IMR-90 (cell line): ENCODE results near the gene VPS72. TPM values are rescaled to one million over a fixed set of nuclear protein-coding genes. Genes with fewer than 3 reads are reported as not detected.

Source experiments
- ATAC-seq: fragments of 200-7000 bp; cut with Tn5 transposase; 2 replicates; pipeline ENCODE4 v1.9.1; 2020; ENCODE audit warnings: low read depth, mild to moderate bottlenecking, moderate library complexity
- BruUV-seq: library from RNA; stranded (reverse); fragments of 400-500 nt; replicated peaks from 2 replicates; lab custom pipeline; 2021; lab: Mats Ljungman, UMichigan
- CTCF ChIA-PET: fragments of 300-600 bp; formaldehyde crosslinking; extraction: SDS; loops from one replicate; lab custom pipeline; 2021; ENCODE audit warnings: antibody characterized with exemption; lab: Yijun Ruan, JAX
- POLR2A ChIA-PET: fragments of 300-600 bp; sonication (Branson Sonifier 250); formaldehyde crosslinking; loops from one replicate; lab custom pipeline; 2022; ENCODE audit warnings: antibody characterized with exemption; ENCODE audit not compliant: unreplicated experiment; lab: Charles Lee
- DNase-seq: peaks from one replicate; pipeline ENCODE4 v3.0.0; 2013
- H2AFZ ChIP-seq: replicated peaks from 2 replicates; pipeline ENCODE3; 2013; ENCODE audit warnings: low read length, mild to moderate bottlenecking; ENCODE audit not compliant: poor library complexity
- H2AK5ac ChIP-seq: 2 replicates; pipeline ENCODE4 v1.6.1; 2013; ENCODE audit warnings: low read depth, low read length, inconsistent platforms
- H2AK9ac ChIP-seq: replicated peaks from 2 replicates; pipeline ENCODE3; 2013; ENCODE audit warnings: mild to moderate bottlenecking, low read depth, low read length, moderate library complexity; ENCODE audit not compliant: poor library complexity
- H2BK120ac ChIP-seq: 2 replicates; pipeline ENCODE4 v1.6.1; 2013; ENCODE audit warnings: low read depth, low read length, inconsistent platforms
- H2BK15ac ChIP-seq: 3 replicates; pipeline ENCODE4 v1.6.1; 2013; ENCODE audit warnings: low read depth, low read length, inconsistent platforms
- H2BK20ac ChIP-seq: 2 replicates; pipeline ENCODE4 v1.6.1; 2013; ENCODE audit warnings: low read depth, mild to moderate bottlenecking, inconsistent platforms, low read length, moderate library complexity
- H2BK5ac ChIP-seq: 2 replicates; pipeline ENCODE4 v1.6.1; 2013; ENCODE audit warnings: mild to moderate bottlenecking, low read depth, low read length, inconsistent platforms; ENCODE audit not compliant: poor library complexity, severe bottlenecking
- H3K14ac ChIP-seq: replicated peaks from 2 replicates; pipeline ENCODE4 v1.6.1; 2013; ENCODE audit warnings: low read depth, low read length, inconsistent platforms
- H3K18ac ChIP-seq: 2 replicates; pipeline ENCODE4 v1.6.1; 2013; ENCODE audit warnings: low read depth, low read length, control low read depth
- H3K23ac ChIP-seq: 2 replicates; pipeline ENCODE4 v1.6.1; 2013; ENCODE audit warnings: low read depth, low read length, inconsistent platforms
- H3K27ac ChIP-seq: 2 replicates; pipeline ENCODE4 v1.5.1; 2013; ENCODE audit warnings: mild to moderate bottlenecking, control low read depth, low read length; ENCODE audit not compliant: insufficient read depth
- H3K27me3 ChIP-seq: 2 replicates; pipeline ENCODE4 v1.6.1; 2013; ENCODE audit warnings: low read length; ENCODE audit not compliant: control insufficient read depth, insufficient read depth
- H3K36me3 ChIP-seq: 2 replicates; pipeline ENCODE4 v1.6.1; 2013; ENCODE audit warnings: low read length, mixed read lengths; ENCODE audit not compliant: control insufficient read depth, insufficient read depth
- H3K4ac ChIP-seq: 2 replicates; pipeline ENCODE4 v1.6.1; 2013; ENCODE audit warnings: low read depth, low read length, inconsistent platforms
- H3K4me1 ChIP-seq: 2 replicates; pipeline ENCODE4 v1.6.1; 2013; ENCODE audit warnings: low read length, mixed read lengths; ENCODE audit not compliant: control insufficient read depth, insufficient read depth
- H3K4me2 ChIP-seq: 2 replicates; pipeline ENCODE4 v1.6.1; 2013; ENCODE audit warnings: low read depth, mild to moderate bottlenecking, control low read depth, low read length, moderate library complexity
- H3K4me3 ChIP-seq: 2 replicates; pipeline ENCODE4 v1.5.1; 2013; ENCODE audit warnings: low read depth, mild to moderate bottlenecking, control low read depth, low read length, moderate library complexity; ENCODE audit not compliant: insufficient read depth
- H3K56ac ChIP-seq: 2 replicates; pipeline ENCODE4 v1.6.1; 2013; ENCODE audit warnings: low read length, inconsistent platforms; ENCODE audit not compliant: insufficient read depth; ENCODE audit errors: extremely low read depth
- H3K79me1 ChIP-seq, 2 experiments: 2 replicates each; pipeline ENCODE4 v1.6.1; 2013; ENCODE audit warnings: low read length in 2 of 2, inconsistent platforms in 1 of 2, low read depth in 1 of 2
- H3K9ac ChIP-seq: 2 replicates; pipeline ENCODE4 v1.6.1; 2013; ENCODE audit warnings: low read depth, low read length, control low read depth
- H3K9me1 ChIP-seq: 2 replicates; pipeline ENCODE4 v1.6.1; 2013; ENCODE audit warnings: low read length, inconsistent platforms; ENCODE audit not compliant: insufficient read depth
- H3K9me3 ChIP-seq: 2 replicates; pipeline ENCODE4 v1.6.1; 2013; ENCODE audit warnings: low read length; ENCODE audit not compliant: control insufficient read depth, insufficient read depth
- H4K20me1 ChIP-seq: 2 replicates; pipeline ENCODE4 v1.6.1; 2013; ENCODE audit warnings: low read length, inconsistent platforms; ENCODE audit not compliant: insufficient read depth
- H4K5ac ChIP-seq: 2 replicates; pipeline ENCODE4 v1.6.1; 2013; ENCODE audit warnings: mild to moderate bottlenecking, low read depth, low read length, control low read depth
- H4K8ac ChIP-seq, 2 experiments: 2 replicates each; pipeline ENCODE4 v1.6.1; 2013; ENCODE audit warnings: low read depth in 2 of 2, low read length in 2 of 2, control low read depth in 1 of 2, inconsistent platforms in 1 of 2
- H4K91ac ChIP-seq: 2 replicates; pipeline ENCODE4 v1.6.1; 2013; ENCODE audit warnings: low read depth, low read length, inconsistent platforms; ENCODE audit not compliant: insufficient read depth
- ELK1 ChIP-seq: fragments of 150-350 bp; IDR thresholded peaks from 2 replicates; pipeline ENCODE4 v1.6.1; 2016; ENCODE audit warnings: low read depth, mild to moderate bottlenecking, low read length, moderate library complexity, borderline replicate concordance
- MAZ ChIP-seq: IDR thresholded peaks from 2 replicates; pipeline ENCODE4 v1.6.1; 2012; ENCODE audit warnings: low read depth, mild to moderate bottlenecking, low read length, improper control_type of control experiment, moderate library complexity, borderline replicate concordance
- MXI1 ChIP-seq: IDR thresholded peaks from 2 replicates; pipeline ENCODE4 v1.6.1; 2012; ENCODE audit warnings: low read depth, mild to moderate bottlenecking, low read length, moderate library complexity, borderline replicate concordance
- RAD21 ChIP-seq: IDR thresholded peaks from 2 replicates; pipeline ENCODE4 v1.6.1; 2012; ENCODE audit warnings: low read length, improper control_type of control experiment
- RFX5 ChIP-seq: IDR thresholded peaks from 2 replicates; pipeline ENCODE4 v1.8.0; 2012; ENCODE audit warnings: low read depth, mild to moderate bottlenecking, low read length, moderate library complexity
- SMC3 ChIP-seq: fragments of 150-350 bp; IDR thresholded peaks from 2 replicates; pipeline ENCODE4 v1.6.1; 2016; ENCODE audit warnings: low read depth, mild to moderate bottlenecking, antibody characterized with exemption, low read length, moderate library complexity
- USF2 ChIP-seq: fragments of 150-350 bp; IDR thresholded peaks from 2 replicates; pipeline ENCODE4 v1.6.1; 2017; ENCODE audit warnings: mild to moderate bottlenecking, antibody characterized with exemption, low read length, low read depth
- WGBS, 2 experiments: methylation state at CpG; one replicate each; pipeline versions ENCODE4 v1.1.5 to v1.1.7; 2013; ENCODE audit warnings: missing lambda C conversion rate in 2 of 2; ENCODE audit not compliant: insufficient read length in 1 of 2; ENCODE audit errors: extremely low coverage in 2 of 2; 5-methylcytosine and 5-hydroxymethylcytosine counted together
- dilution Hi-C: fragments of 300-500 bp; cut with HindIII; formaldehyde crosslinking; loops from one replicate; pipeline ENCODE4 v1.14.3; 2018; ENCODE audit warnings: low sequenced_read_pairs; ENCODE audit not compliant: unreplicated experiment
- in situ Hi-C: fragments of 300-500 bp; cut with MboI; formaldehyde crosslinking; loops from 3 replicates; pipeline ENCODE4 v1.14.3; 2019; ENCODE audit warnings: low sequenced_read_pairs, inconsistent platforms, mixed read lengths
- intact Hi-C: fragments of 100-400 bp; cut with micrococcal nuclease; formaldehyde crosslinking; loops from 2 replicates; pipeline ENCODE4 v1.10.0; 2022
- polyA plus RNA-seq, 3 experiments: library from polyadenylated mRNA; depleted of rRNA; stranded (reverse); fragments of >200 nt; gene quantifications; 2 replicates each; pipeline ENCODE4 v1.2.3, GENCODE V29; 2012; ENCODE audit warnings: low replicate concordance in 1 of 3
- total RNA-seq: library from RNA; depleted of rRNA; stranded (reverse); fragments of >200 nt; gene quantifications from 2 replicates; pipeline ENCODE4 v1.2.3, GENCODE V29; 2012

VPS72 gene
- total and polyA plus RNA-seq, 2 of the 4 experiments (the other 2 are of a cell fraction): 51.3 to 62.3 TPM

- H2AK9ac ChIP-seq: no peak overlapping the region
- H4K91ac ChIP-seq: no peak overlapping the region
- H2BK20ac ChIP-seq: no peak overlapping the region
- no peaks in the 10 kb centered on the region; the same call in 1 of the 2 replicates for H3K27me3 ChIP-seq
- H3K27ac ChIP-seq: no peak overlapping the region
- no peak overlapping the region for H3K4me3 ChIP-seq
- no peaks in the 10 kb centered on the region for H3K4me1 ChIP-seq
- CTCF ChIA-PET: no interaction called here
- peaks cover 11% of the 10 kb centered on the region; the same call in 1 of the 2 replicates for H3K36me3 ChIP-seq
- no peak overlapping the region for H2BK5ac ChIP-seq
- no peak overlapping the region for H2AFZ ChIP-seq
- H3K4ac ChIP-seq: no peak overlapping the region
- H4K8ac ChIP-seq: no peak overlapping the region
- no peaks in the 10 kb centered on the region; the same call in 1 of the 2 replicates for H3K9me1 ChIP-seq
- no peaks in the 10 kb centered on the region for H3K79me1 ChIP-seq
- ATAC-seq: no peak
- dilution Hi-C loops: no loop called here
- no peak overlapping the region for H2BK120ac ChIP-seq
- H3K9ac ChIP-seq: no peak overlapping the region
- H3K23ac ChIP-seq: no peak overlapping the region
- H4K5ac ChIP-seq: no peak overlapping the region
- no peaks in the 10 kb centered on the region for H4K20me1 ChIP-seq
- no peaks in the 10 kb centered on the region for H3K9me3 ChIP-seq
- no peak for TF ChIP-seq RAD21
- no peak for TF ChIP-seq MAZ
- no peak for TF ChIP-seq USF2
- TF ChIP-seq RFX5: no peak
- TF ChIP-seq MXI1: no peak
- TF ChIP-seq SMC3: no peak
- TF ChIP-seq ELK1: no peak
- H2AK5ac ChIP-seq: no peak overlapping the region
- no CpG with 5 or more reads among the region's 7 CpGs for WGBS, 2 experiments
- POLR2A ChIA-PET: no interaction called here
- H3K56ac ChIP-seq: no peak overlapping the region
- no peak overlapping the region for H2BK15ac ChIP-seq
- H3K14ac ChIP-seq: no peak overlapping the region
- no peak overlapping the region for H3K18ac ChIP-seq
- in situ Hi-C loops: no loop called here
- DNase-seq: no peak
- BruUV-seq: no TSS peak
- intact Hi-C loops: no loop called here
- H3K4me2 ChIP-seq: no peak overlapping the region
Measured at GRCh38 chr1:151137789-151138188, 52.2 kb downstream of the VPS72 start.
